Limb (tissue), 2 donors: Measurements from ENCODE around the gene ISG20.

Experiments used
- DNase-seq, 2 donors: peaks; one replicate each; pipeline ENCODE4 v3.0.0-alpha.2; 2016; ENCODE audit errors: extremely low spot score in 2 of 2

Gene ISG20

DNA sequence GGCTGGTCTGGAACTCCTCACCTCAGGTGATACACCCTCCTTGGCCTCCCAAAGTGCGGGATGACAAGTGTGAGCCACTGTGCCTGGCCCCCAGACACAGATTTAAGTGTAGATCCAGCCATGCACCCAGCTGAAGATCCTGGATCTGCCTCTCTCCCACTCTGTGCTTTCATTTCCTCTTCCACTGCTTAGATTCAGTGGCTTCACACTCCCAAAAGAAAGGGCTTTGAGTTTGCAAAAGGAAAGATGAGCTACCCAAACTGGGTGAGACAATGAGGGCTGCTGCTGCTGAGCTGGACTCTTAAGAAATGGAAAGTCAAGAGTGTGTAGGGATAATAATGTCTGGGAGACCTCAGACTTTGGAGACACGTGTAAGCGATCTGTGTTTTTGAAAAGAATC is 45.5 kb downstream of the ISG20 start:
- DNase-seq = no peak

DNA sequence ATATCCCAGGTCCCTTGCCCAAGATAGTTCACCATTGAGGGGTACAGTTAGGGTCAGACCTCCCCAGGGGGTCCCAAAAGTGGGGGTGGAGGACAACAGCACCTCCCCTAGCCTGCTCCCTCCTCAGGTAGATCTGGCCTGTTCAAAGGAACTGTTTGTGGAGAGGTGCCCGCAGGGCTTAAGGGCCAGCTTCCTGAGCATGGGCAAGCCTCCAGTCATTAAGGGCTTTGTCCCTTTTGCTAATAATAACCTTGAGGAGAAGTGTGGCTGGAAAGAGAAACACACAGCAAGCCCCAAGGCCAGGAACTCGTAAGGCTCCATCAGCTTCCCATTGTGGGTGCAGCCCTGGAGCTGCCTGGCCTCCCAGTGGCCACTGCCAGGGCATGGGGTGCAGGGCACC is 47.4 kb downstream of the ISG20 start:
- no peak for DNase-seq

DNA sequence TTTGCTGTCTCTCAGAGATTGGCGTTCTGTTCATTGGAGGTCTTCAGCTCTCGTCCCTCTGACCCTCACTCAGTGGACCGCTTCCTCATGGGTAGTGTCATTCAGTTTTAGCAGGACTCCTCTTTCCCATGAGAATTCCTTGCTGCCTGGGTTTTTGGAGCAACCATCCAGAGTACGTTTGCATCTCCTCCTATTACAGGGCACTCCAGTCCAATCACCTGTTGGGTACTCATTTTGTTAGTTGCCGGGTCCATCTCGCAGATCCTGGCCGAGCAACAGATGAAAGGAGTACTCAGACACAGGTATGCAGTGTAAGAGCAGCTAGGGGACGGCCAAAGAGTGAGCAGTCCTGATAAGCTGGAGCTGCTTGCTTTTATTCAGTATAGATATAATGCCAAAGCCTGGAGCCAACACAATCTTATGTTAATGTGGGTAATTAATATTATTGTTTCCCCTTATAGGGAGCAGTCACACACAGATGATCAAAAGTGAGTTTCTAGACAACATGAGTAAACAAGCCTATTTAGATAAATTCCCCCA is 49.6 kb downstream of the ISG20 start:
- DNase-seq = no peak

DNA sequence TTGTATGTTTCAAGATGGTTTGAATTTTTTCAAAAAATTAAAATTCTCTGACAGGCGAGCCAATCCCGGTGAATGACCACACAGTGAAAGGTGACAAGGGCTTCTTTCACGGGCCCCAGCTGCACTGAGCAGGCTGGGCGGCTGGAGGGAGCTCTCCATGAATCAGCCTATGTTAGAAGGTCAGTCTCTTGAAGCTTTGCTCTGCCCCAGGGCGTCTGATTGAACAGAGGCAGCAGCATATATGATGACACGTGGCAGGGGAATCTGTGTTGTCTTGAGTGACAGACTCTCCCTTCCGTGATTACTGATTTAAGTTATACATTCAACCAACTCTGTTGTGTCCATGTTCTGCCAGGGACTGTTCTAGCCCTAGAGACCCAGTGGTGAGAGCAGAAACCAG is 51.5 kb downstream of the ISG20 start:
- DNase-seq = no peak

DNA sequence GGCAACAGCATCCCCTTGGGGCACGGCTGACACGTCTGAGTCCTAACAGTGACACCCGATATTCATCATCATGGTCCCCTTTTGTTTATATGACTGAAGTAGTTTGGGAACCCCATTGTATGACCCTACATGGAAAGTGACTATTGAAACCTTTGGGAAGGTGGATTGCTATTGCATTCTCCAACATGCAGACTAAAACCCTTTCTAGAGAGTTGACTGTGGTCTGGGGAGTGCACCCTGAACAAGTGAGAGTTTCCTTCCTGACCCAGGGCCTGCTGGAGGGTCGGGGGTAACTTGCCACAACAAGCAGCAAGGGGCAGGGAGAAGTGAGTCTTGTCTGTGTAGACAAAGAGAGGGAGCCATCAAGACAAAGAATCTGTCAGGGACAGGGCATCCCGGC is 54.4 kb downstream of the ISG20 start:
- no peak for DNase-seq

DNA sequence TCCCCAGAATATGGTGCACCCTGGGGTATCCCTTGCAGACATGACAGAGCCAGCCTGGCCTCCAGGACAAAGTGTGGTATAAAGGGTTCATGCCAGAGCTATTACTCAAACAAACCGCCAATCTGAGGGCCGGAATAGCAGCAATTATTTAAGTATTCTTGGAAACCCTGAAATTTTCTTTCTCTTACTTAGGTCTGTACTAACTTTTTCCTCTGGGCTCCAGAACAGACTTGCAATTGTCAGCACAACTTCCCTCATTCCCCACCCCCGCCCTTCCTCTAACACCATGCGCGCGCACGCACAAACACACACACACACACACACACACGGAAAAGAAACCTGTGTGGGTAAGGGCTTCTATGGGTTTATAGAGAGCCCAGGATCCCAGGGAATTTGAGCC is 56.3 kb downstream of the ISG20 start:
- peak in 1 of 2 donors; percentile 57 for DNase-seq

DNA sequence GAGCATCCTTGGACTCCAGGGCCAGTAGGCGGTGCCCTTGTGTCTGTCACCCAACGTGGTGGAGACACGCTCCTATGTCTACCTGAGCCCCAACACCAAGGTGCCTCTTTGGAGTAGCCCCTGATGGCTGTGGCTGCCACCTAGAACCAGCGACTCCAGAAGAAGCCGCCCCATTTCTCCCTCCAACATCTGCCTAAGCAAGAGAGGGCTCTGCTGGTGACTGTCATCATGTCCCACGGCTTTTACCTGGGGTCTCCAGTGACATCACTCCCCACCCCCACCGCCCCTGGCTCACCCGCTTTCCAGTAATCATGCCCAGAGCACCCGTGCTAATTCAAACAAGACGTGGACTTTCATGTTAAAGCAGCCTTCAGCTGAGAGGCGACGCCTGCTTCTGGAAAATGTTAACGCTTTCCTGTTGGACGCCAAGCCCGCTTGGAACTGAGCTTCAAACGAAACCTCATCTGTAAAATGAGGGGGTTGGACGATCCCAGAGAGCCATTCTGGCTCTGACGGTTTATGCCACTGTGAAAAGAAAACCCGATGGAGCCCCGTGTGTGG is 57.0 kb downstream of the ISG20 start:
- DNase-seq = peak; percentile 70 to 78

DNA sequence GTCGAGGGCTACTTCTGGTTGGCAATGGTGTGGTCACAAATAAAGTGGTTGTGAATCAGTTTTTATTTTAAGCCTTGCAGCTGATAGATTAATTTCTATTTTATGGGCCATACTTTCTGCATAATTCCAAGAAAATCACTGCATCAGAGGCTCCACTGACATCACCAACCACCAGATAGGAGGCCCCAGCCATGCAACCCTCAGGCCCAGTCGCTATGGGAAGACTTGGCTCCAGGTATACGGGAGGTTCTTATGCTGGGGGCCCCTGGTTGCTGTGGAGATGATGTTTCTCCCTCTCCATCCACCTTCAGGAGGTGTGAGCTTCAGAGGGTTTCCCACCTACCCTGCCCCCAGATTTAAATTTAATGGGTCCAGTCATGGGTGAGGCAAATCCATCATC is 57.4 kb downstream of the ISG20 start:
- no peak for DNase-seq

DNA sequence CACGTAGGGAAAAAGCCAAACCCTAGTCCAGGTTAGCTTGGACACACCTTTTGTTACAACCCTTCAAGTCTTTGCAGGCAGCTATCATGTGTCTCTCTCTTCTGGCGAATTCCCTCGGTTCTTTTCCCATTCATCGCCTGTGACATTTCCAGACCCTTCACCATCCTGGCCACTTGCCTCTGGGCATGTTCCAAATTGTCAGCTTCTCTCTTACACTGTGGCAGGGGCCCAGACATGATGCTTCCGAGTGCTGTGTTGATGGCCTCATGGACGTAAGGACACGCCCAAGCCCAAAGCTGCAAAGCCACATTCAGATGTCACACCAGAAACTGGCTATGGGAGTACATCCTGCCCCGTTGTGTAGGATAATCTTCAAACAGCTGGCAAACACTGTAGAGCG is 58.5 kb downstream of the ISG20 start:
- DNase-seq = no peak

DNA sequence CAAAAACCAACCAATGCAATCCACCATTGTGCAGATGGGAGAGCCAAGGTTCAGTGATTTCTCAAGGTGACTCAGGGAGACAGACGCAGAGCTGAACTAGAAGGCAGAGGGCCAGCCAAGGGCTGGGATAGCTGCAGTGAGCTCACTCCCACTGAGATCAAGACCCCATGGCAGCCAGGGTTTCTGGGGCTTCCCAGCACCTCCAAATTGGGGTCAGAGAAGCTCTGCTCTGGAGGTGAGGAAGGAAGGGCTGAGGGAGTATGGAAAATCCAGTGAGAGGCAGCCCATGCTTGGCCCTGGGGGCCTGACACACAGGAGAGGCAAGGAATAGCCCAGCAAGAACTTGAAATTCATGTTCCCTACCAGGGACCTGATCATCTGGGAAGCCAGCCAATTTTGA is 61.0 kb downstream of the ISG20 start:
- DNase-seq = no peak

DNA sequence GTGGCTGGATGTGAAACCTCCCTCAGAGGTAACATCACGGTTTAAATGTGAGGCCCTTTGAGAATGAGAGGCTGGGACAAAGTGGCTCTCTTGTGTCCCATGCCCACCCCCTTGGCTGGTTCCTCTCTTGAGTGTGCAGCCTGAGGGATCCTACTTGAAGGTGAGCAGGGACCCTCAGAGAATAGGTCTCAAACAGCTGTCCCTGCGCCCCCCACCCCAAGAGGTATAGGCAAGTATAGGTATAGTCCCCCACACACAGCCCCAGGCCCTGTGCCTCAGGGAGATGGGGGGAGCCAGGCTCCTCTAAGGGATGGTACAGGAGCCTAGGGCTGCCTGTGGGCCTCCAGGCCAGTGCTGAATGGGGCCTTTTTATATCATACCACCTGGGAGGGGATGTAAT is 61.9 kb downstream of the ISG20 start:
- no peak for DNase-seq

DNA sequence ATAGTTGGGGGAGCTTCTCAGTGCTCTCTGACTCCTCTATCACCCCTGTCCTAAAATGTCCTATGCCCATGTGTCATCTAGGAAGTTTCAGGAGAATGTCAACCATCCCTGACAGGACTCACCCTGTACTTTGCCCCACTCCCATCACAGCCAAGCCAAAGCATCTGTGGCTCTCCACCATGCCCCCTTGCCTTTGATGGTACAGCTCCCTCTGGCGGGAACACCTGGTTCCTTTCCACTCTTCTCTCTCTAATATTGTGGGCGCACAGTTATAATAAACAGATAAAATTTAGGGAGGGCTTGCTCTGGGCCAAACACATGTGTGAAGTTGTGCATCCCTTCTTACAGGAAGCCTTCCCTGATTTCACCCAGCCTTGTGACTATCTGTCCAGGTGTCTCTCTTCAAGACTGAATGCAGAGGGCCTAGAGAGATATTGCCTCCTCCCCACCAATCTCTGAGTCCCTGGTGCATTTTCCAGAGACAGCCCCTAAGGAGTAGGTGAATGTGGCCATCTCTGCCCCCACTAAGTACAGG is 62.8 kb downstream of the ISG20 start:
- no peak for DNase-seq

DNA sequence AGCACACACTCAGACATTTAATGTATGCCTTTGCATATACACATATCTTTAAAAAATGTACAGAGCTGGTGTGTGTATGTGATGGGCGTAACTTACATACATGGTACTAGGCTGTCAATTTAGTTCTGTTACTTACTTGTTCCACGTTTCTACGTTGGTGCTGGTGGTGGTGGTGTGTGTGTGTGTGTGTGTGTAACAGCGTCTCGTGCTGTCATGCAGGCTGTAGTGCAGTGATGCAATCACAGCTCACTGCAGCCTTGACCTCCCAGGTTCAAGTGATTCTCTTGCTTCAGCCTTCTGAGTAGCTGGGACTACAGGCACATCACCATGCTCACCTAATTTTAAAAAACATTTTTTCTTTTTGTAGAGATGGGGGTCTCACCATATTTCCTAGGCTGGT is 64.2 kb downstream of the ISG20 start:
- DNase-seq = no peak

DNA sequence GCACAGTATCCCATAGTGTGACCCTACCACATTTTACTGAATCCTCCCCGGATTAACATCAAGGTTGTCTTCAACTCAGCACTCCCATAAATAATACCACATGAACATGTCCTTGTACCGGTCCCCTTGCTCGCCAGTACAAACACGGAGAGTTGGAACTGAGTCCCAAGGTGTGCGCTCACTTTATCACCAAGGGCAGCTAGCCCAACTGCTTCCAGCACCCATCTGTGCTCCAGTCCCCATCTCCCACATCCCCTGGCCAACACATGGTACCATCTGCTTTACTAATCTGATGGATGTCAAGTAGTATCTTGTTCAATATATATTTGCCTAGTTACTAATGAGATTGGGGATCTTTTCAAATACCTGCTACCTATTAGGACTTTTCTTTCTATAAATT is 64.7 kb downstream of the ISG20 start:
- no peak for DNase-seq

DNA sequence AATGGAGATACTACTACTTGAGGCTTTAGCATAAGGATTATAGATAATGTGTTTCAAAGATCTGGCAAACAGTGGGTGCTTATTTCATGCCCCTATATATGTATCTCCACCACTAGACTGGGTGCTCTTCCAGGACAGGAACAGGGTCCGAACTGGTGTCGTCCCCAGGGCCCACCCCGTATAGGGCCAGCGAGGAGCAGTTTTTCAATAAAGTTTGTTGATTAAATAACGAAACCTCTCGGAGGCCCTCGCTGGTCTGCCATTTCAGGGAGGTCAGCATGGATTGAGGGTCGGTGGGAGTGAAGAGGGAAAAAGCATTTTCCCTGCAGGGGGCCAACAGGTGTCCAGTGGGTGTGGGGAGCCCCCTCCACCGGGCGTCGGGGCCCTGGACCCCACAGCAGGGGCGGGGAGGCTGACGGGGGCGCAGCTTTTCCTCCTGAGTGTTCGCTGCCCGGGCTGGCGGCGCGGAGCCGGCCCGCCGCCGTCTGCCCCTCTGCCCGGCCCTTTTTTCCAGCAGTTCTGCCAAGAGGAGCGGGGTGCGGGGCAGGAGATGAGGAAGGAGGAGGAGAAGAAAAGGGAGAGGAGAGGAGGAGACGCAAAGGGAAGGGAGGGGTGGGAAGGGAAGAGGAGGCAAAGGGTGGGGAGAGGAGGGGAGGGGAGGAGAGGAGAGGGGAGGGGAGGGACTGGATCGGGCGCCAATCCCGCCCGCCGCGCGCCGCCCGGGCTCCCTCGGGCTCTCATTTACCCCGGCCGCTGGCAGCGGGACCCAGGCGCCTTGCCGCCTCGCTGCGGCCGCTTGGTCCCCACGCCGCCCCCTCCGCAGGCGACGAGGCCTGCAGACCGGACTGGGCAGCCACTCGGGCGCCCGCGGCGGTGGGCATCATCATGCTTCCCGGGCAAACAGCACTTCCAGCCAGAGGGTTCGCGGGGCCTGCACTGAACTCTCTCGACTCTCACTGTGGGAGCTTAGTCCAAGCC is 66.3 kb downstream of the ISG20 start:
- DNase-seq = peak in 1 of 2 donors; percentile 86

DNA sequence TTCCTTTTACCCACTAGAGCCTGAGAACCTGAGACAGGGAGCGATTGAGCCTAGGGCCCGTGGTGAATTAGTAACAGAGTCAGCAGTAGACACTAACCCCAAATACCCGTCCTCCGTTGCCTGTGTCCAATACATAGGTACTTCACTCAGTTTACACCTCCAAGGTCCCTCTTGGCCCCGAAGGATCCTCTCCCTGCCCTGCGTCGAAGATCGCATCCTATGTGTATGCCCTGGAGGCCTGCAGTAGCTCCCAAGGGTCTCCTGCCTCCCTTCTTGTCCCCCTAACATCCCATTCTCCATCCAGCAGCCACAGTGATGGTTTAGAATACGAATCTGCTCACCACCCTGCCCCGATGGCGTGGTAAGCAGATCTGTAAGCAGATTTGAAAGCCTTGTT is 67.0 kb downstream of the ISG20 start:
- DNase-seq = no peak
